SK-N-SH (cell line): ENCODE measurements around the gene NTSR2. TPM values are rescaled to one million over a fixed set of nuclear protein-coding genes. Genes with fewer than 3 reads are reported as not detected.

Experiments used
- CTCF ChIA-PET: fragments of 300-600, 350-600 bp; formaldehyde crosslinking; extraction: SDS; loops from one replicate; lab custom pipeline; 2021; lab: Yijun Ruan, JAX
- POLR2A ChIA-PET: fragments of 350-600 bp; sonication (Branson Sonifier 250); formaldehyde crosslinking; extraction: SDS; loops from one replicate; lab custom pipeline; 2020; ENCODE audit warnings: antibody characterized with exemption, inconsistent platforms; lab: Yijun Ruan, JAX
- DNase-seq: peaks from one replicate; pipeline ENCODE4 v3.0.0; 2012
- H2AFZ ChIP-seq: fragments of 200-600 bp; sonication (generic); 2 replicates; pipeline ENCODE4 v1.8.1; 2016; ENCODE audit warnings: antibody characterized with exemption, mild to moderate bottlenecking, low read depth
- H3F3A ChIP-seq: fragments of 200-600 bp; sonication (generic); replicated peaks from 2 replicates; pipeline ENCODE3; 2016; ENCODE audit warnings: antibody characterized with exemption, mild to moderate bottlenecking; ENCODE audit not compliant: insufficient read depth
- H3K27ac ChIP-seq, 2 experiments: fragments of 200-500 bp in 1 of 2; fragments of 200-600 bp in 1 of 2; sonication (Bioruptor generic) in 1 of 2; sonication (generic), shearing (Covaris generic) in 1 of 2; 2 replicates each; pipeline versions ENCODE4 v1.5.1 to v1.6.1; 2014 to 2016; ENCODE audit warnings: low read depth in 2 of 2, inconsistent platforms in 1 of 2, low read length in 1 of 2, mild to moderate bottlenecking in 1 of 2, mixed read lengths in 1 of 2
- H3K27me3 ChIP-seq: fragments of 200-600 bp; sonication (generic), shearing (Covaris generic); 2 replicates; pipeline ENCODE4 v1.6.1; 2016; ENCODE audit warnings: mixed run types; ENCODE audit not compliant: insufficient read depth
- H3K36me3 ChIP-seq, 2 experiments: fragments of 200-500 bp in 1 of 2; fragments of 200-600 bp in 1 of 2; sonication (Bioruptor generic) in 1 of 2; sonication (generic) in 1 of 2; replicated peaks in 1 of 2; 2 replicates each; pipeline versions ENCODE3 to v1.5.1; 2014 to 2016; ENCODE audit warnings: low read length in 1 of 2, mild to moderate bottlenecking in 1 of 2; ENCODE audit not compliant: insufficient read depth in 2 of 2, control insufficient read depth in 1 of 2
- H3K4me1 ChIP-seq, 2 experiments: fragments of 200-500 bp in 1 of 2; fragments of 200-600 bp in 1 of 2; sonication (Bioruptor generic) in 1 of 2; sonication (generic), shearing (Covaris generic) in 1 of 2; 2 replicates each; pipeline versions ENCODE4 v1.5.1 to v1.6.1; 2014 to 2016; ENCODE audit warnings: low read depth in 1 of 2, low read length in 1 of 2, mixed run types in 1 of 2; ENCODE audit not compliant: insufficient read depth in 2 of 2, control insufficient read depth in 1 of 2
- H3K4me2 ChIP-seq: fragments of 200-600 bp; sonication (generic), shearing (Covaris generic); 2 replicates; pipeline ENCODE4 v1.6.1; 2017; ENCODE audit warnings: mixed run types
- H3K4me3 ChIP-seq, 2 experiments: fragments of 200-500 bp in 1 of 2; fragments of 200-600 bp in 1 of 2; sonication (Bioruptor generic) in 1 of 2; sonication (generic), shearing (Covaris generic) in 1 of 2; 2 replicates each; pipeline versions ENCODE4 v1.5.1 to v1.8.1; 2014 to 2016; ENCODE audit warnings: low read depth in 2 of 2, inconsistent platforms in 1 of 2, low read length in 1 of 2, mild to moderate bottlenecking in 1 of 2, mixed read lengths in 1 of 2, moderate library complexity in 1 of 2
- H3K79me2 ChIP-seq: fragments of 200-600 bp; sonication (generic); 2 replicates; pipeline ENCODE4 v1.8.1; 2017; ENCODE audit warnings: mild to moderate bottlenecking; ENCODE audit not compliant: insufficient read depth
- H3K9ac ChIP-seq: fragments of 200-600 bp; sonication (generic); 2 replicates; pipeline ENCODE4 v1.6.1; 2017; ENCODE audit warnings: mixed run types
- H3K9me2 ChIP-seq: fragments of 200-600 bp; sonication (generic); 2 replicates; pipeline ENCODE4 v1.6.1; 2017; ENCODE audit warnings: mixed run types
- H3K9me3 ChIP-seq: fragments of 200-600 bp; sonication (generic); 2 replicates; pipeline ENCODE4 v1.6.1; 2017; ENCODE audit warnings: mixed run types, mild to moderate bottlenecking, moderate library complexity
- H4K20me1 ChIP-seq: fragments of 200-600 bp; sonication (generic); 2 replicates; pipeline ENCODE4 v1.6.1; 2017; ENCODE audit warnings: mild to moderate bottlenecking, mixed run types; ENCODE audit not compliant: insufficient read depth
- CHD2 ChIP-seq: fragments of 150-350 bp; IDR thresholded peaks from 2 replicates; pipeline ENCODE4 v1.6.1; 2018; ENCODE audit warnings: low read length; ENCODE audit not compliant: partially characterized antibody
- ELF1 ChIP-seq: IDR thresholded peaks from 2 replicates; pipeline ENCODE4 v1.4.0; 2012
- EZH2phosphoT487 ChIP-seq: fragments of 200-600 bp; sonication (generic); IDR thresholded peaks from 2 replicates; pipeline ENCODE4 v1.6.1; 2017; ENCODE audit warnings: low read depth, mixed run types, mild to moderate bottlenecking, antibody characterized with exemption, moderate library complexity, borderline replicate concordance
- FOSL2 ChIP-seq: IDR thresholded peaks from 2 replicates; pipeline ENCODE4 v1.4.0; 2012; ENCODE audit warnings: low read depth, mild to moderate bottlenecking, moderate library complexity, borderline replicate concordance
- FOXM1 ChIP-seq: IDR thresholded peaks from 2 replicates; pipeline ENCODE4 v1.4.0; 2012; ENCODE audit warnings: low read depth, mild to moderate bottlenecking
- GATA2 ChIP-seq: sonication (generic); formaldehyde crosslinking; IDR thresholded peaks from 2 replicates; pipeline ENCODE4 v1.5.0; 2020; ENCODE audit warnings: mild to moderate bottlenecking, missing genetic modification reagents
- IRF3 ChIP-seq: fragments of 150-350 bp; IDR thresholded peaks from 2 replicates; pipeline ENCODE4 v1.6.1; 2016; ENCODE audit warnings: mild to moderate bottlenecking, low read depth, low read length
- RCOR1 ChIP-seq: fragments of 150-350 bp; IDR thresholded peaks from 2 replicates; pipeline ENCODE4 v1.6.1; 2017; ENCODE audit warnings: antibody characterized with exemption, low read length
- TAF1 ChIP-seq: IDR thresholded peaks from 2 replicates; pipeline ENCODE4 v1.6.1; 2012; ENCODE audit warnings: low read depth, mild to moderate bottlenecking, low read length, moderate library complexity, borderline replicate concordance
- TCF12 ChIP-seq: IDR thresholded peaks from 2 replicates; pipeline ENCODE4 v1.4.0; 2012
- USF1 ChIP-seq: IDR thresholded peaks from 2 replicates; pipeline ENCODE4 v1.4.0; 2012; ENCODE audit warnings: low read depth, borderline replicate concordance
- USF2 ChIP-seq: fragments of 150-350 bp; IDR thresholded peaks from 2 replicates; pipeline ENCODE4 v1.6.1; 2017; ENCODE audit warnings: antibody characterized with exemption, low read length, low read depth, borderline replicate concordance
- YY1 ChIP-seq: IDR thresholded peaks from 2 replicates; pipeline ENCODE4 v1.4.0; 2012; ENCODE audit warnings: low read depth, mild to moderate bottlenecking
- WGBS: methylation state at CpG from one replicate; pipeline ENCODE4 v1.1.6; 2017; ENCODE audit warnings: low lambda C conversion rate; 5-methylcytosine and 5-hydroxymethylcytosine counted together
- polyA plus RNA-seq, 3 experiments: library from polyadenylated mRNA; depleted of rRNA; stranded (reverse); fragments of >200 nt; gene quantifications; 2 replicates each; pipeline ENCODE4 v1.2.3, GENCODE V29; 2012
- TF ChIP-seq, protein P1 (sequence below): IDR thresholded peaks from 2 replicates; pipeline ENCODE4; 2012
- TF ChIP-seq, protein P2 (sequence below): IDR thresholded peaks from 2 replicates; pipeline ENCODE4 v1.4.0; 2012; ENCODE audit warnings: low read depth

The NTSR2 gene
- polyA plus RNA-seq, 1 of the 3 experiments (the other 2 are of a cell fraction), result not detected

DNA sequence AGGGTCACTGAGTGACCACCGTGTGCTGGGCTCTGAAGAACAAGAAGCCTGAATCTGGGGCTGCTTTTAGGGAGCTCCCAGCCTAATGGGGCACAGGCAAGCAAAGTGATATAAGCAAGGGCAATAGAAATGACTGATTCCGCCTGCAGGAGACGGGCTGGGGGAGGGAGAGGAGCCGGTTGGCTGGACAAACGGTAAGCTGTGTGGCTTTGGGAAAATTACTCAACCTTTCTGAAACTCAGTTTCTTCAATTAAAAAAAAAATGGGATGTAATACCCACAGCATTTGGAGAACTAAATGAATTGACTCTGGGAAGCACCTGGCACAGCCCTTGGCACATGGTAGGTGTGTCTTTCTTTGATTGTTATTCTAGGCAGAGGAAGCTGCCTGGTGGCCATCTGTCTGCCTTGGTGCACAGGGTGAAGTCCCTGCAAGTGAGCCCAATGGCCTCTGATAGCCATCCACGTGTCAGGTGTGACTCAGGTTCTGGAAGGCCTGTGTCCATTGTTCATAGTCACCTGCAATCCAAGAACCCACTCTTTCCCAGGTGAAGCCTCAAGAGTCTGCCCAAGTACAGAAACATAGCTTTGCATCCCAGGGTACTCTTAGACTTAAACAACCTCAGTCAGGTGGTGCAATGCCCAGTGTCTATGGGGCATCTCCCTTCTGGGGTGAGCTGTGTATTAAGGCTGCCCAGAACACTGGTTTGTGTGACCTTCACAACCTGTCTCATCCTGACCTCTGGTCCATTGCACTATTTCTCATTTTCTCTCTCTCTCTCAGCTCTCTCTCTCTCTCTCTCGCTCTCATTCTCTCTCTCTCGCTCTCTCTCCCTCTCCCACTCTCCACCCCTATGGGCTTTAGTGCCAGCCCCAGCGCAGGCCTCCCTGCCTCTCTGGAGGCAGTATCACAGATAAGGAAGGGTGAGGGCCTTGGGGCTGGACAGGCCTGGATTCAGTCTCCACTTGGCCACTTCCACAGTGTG, 30.0 kb upstream of the NTSR2 start:
- Histone ChIP-seq H3K4me1 (peaks cover 21 to 42% of the 10 kb centered on the region in 2 experiments; a peak in 3 of 4 replicates), H2AFZ (no peak overlapping the region), H4K20me1 (no peaks in the 10 kb centered on the region), H3K9ac (no peak overlapping the region), H3K27ac (no peak overlapping the region), H3F3A (peaks cover 23% of the 10 kb centered on the region), H3K79me2 (no peaks in the 10 kb centered on the region), H3K27me3 (no peaks in the 10 kb centered on the region), H3K4me3 (no peak overlapping the region), H3K9me2 (no peaks in the 10 kb centered on the region), H3K4me2 (no peak overlapping the region), H3K9me3 (no peaks in the 10 kb centered on the region), H3K36me3 (no peaks in the 10 kb centered on the region)
- WGBS, result 74% methylated on average over 9 of the region's 9 CpGs
- TF ChIP-seq FOSL2 (no peak), GATA2 (CRISPR knock-in tag) (peak; percentile 41; the same call in 1 of the 2 replicates)
- ChIA-PET POLR2A (interaction anchor here (1.2 to 1.3 kb wide), 2 partner anchors 19 to 39 kb away, joined by 3 read pairs; no protein-coding TSS in a partner anchor), CTCF (interaction anchor here (0.7 to 31.9 kb wide), 9 partner anchors 9 to 85 kb away, joined by 3 to 886 read pairs (median 6); partner anchors contain the start of gene LPIN1)
- DNase-seq, result peak; percentile 49

- H3K36me3 ChIP-seq, result no peaks in the 10 kb centered on the region
- WGBS, result 86% methylated on average over 17 of the region's 24 CpGs
- ChIA-PET CTCF (interaction anchor here (1.1 to 31.9 kb wide), 9 partner anchors 11 to 1309 kb away, joined by 3 to 886 read pairs (median 34); partner anchors contain the start of gene LPIN1), POLR2A (interaction anchor here (2.0 kb wide), 1 partner anchor 49 kb away, joined by 6 read pairs; no protein-coding TSS in a partner anchor)
- no peaks in the 10 kb centered on the region for H3K9me2 ChIP-seq
- H3K27ac ChIP-seq, result peak overlapping the region; percentile 56 to 83; a peak in 3 of 4 replicates
- peaks cover 23% of the 10 kb centered on the region for H3F3A ChIP-seq
- no peak for DNase-seq
- H3K9me3 ChIP-seq, result no peaks in the 10 kb centered on the region
- H3K27me3 ChIP-seq, result no peaks in the 10 kb centered on the region
- H3K9ac ChIP-seq, result no peak overlapping the region
- H4K20me1 ChIP-seq, result no peaks in the 10 kb centered on the region
- no peaks in the 10 kb centered on the region for H3K79me2 ChIP-seq
- H3K4me3 ChIP-seq, result no peak overlapping the region
- H2AFZ ChIP-seq, result no peak overlapping the region
- H3K4me1 ChIP-seq, result peaks cover 17 to 43% of the 10 kb centered on the region in 2 experiments; a peak in 3 of 4 replicates
- H3K4me2 ChIP-seq, result no peak overlapping the region
- TF ChIP-seq CHD2 (no peak), TCF12 (peak; percentile 55), YY1 (no peak), FOSL2 (no peak), EZH2phosphoT487 (no peak), USF2 (no peak), FOXM1 (no peak), IRF3 (no peak), GATA2 (CRISPR knock-in tag) (no peak), TAF1 (no peak), ELF1 (no peak), RCOR1 (no peak), USF1 (no peak)
- TF ChIP-seq, protein P1, sequence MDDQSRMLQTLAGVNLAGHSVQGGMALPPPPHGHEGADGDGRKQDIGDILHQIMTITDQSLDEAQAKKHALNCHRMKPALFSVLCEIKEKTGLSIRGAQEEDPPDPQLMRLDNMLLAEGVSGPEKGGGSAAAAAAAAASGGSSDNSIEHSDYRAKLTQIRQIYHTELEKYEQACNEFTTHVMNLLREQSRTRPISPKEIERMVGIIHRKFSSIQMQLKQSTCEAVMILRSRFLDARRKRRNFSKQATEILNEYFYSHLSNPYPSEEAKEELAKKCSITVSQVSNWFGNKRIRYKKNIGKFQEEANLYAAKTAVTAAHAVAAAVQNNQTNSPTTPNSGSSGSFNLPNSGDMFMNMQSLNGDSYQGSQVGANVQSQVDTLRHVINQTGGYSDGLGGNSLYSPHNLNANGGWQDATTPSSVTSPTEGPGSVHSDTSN, result 0 out of 2 replicates have a peak, but pooled peaks have one; percentile 13
- TF ChIP-seq, protein P2, sequence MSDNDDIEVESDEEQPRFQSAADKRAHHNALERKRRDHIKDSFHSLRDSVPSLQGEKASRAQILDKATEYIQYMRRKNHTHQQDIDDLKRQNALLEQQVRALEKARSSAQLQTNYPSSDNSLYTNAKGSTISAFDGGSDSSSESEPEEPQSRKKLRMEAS, result peak; percentile 69
Observed at GRCh38 chr2:11698009-11698922, 28.3 kb upstream of the NTSR2 start.
